Ascending aorta (tissue), 2 donors: ENCODE measurements around the gene NEK6. TPM values are rescaled to one million over a fixed set of nuclear protein-coding genes. Genes with fewer than 3 reads are reported as not detected.
A peak's percentile ranks its signal among the peaks of the same experiment; 100 is the strongest.

Experiments used
- DNase-seq, 2 donors: peaks; one replicate each; pipeline ENCODE4 v3.0.0-alpha.2; 2019; ENCODE audit warnings: low spot score in 2 of 2
- H3K27ac ChIP-seq, 2 donors: fragments of 200-600 bp; sonication (generic); one replicate each; pipeline ENCODE4 v1.5.1; 2016 to 2017; ENCODE audit warnings: mild to moderate bottlenecking in 1 of 2
- H3K27me3 ChIP-seq: fragments of 200-600 bp; sonication (generic); one replicate; pipeline ENCODE4 v1.5.1; 2017
- H3K36me3 ChIP-seq, 2 donors: fragments of 200-600 bp; sonication (generic); one replicate each; pipeline ENCODE4 v1.5.1; 2016
- H3K4me1 ChIP-seq, 2 donors: fragments of 200-600 bp; sonication (generic); one replicate each; pipeline ENCODE4 v1.5.1; 2016 to 2017; ENCODE audit warnings: mild to moderate bottlenecking in 1 of 2
- H3K4me3 ChIP-seq, 2 donors: fragments of 200-600 bp; sonication (generic); one replicate each; pipeline ENCODE4 v1.5.1; 2016 to 2017; ENCODE audit warnings: mild to moderate bottlenecking in 1 of 2
- H3K9me3 ChIP-seq, 2 donors: fragments of 200-600 bp; sonication (generic); one replicate each; pipeline ENCODE4 v1.5.1; 2016
- intact Hi-C: fragments of 100-400 bp; cut with DNase I; formaldehyde crosslinking; loops from one replicate; pipeline ENCODE4 v1.15.1; 2023
- total RNA-seq: library from RNA; depleted of rRNA; stranded (reverse); fragments of >200 nt; gene quantifications from one replicate; pipeline ENCODE4 v1.1.0, GENCODE V29; 2016
- TF ChIP-seq, protein P1 (sequence below), 3 experiments: fragments of 200-600 bp in 2 of 3; fragments of 450-650 bp in 1 of 3; sonication (generic) in 2 of 3; IDR thresholded peaks; one replicate each; pipeline ENCODE4 v1.5.1; 2016 to 2019; ENCODE audit warnings: antibody characterized with exemption in 3 of 3, mild to moderate bottlenecking in 1 of 3, moderate library complexity in 1 of 3

Gene NEK6
- total RNA-seq, 1 donor from 2014 or later, result 6.7 TPM

DNA sequence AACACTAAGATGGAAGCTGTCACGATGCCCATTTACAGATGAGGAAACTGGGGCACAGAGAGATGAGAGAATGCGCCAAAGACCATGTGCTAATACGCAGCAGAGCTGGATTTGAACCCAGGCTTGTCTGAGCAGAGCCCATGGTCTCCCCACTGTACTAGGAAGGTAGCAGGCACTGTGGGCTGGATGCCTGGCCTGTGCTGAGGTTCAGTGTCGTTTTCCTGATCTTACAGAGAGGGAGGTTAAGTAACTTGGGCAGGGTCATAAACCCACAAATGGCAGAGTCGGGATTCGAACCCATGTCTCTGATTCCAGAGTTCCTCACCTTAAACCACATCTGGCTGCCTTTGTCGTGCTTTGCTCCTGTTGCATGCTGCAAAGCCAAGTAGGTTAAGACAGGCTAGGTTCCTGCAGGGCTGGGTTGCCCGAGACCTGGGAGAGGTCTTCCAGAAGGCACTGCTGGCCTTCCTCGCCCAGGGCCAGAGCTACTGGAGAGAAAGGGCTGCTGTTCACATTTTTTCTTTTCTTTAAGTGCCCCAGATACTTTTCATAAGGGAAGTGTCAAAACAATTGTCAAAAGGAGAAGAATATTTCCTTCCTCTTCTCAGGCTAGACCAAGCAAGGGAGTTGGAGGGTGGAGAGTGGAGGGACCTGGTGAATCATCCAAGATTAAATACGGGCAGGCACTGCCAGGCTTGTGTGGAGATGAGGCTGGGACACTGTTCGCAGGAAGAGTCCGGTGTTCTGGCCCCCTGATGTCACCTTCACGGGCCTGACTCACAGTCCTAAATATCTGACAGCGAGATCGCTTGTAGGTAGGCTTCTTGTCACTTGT, 3.2 kb downstream of the NEK6 start:
- H3K27ac ChIP-seq, result peak overlapping the region; percentile 90 to 96
- H3K4me3 ChIP-seq, result peak overlapping the region; percentile 19 to 43
- no peak for DNase-seq

DNA sequence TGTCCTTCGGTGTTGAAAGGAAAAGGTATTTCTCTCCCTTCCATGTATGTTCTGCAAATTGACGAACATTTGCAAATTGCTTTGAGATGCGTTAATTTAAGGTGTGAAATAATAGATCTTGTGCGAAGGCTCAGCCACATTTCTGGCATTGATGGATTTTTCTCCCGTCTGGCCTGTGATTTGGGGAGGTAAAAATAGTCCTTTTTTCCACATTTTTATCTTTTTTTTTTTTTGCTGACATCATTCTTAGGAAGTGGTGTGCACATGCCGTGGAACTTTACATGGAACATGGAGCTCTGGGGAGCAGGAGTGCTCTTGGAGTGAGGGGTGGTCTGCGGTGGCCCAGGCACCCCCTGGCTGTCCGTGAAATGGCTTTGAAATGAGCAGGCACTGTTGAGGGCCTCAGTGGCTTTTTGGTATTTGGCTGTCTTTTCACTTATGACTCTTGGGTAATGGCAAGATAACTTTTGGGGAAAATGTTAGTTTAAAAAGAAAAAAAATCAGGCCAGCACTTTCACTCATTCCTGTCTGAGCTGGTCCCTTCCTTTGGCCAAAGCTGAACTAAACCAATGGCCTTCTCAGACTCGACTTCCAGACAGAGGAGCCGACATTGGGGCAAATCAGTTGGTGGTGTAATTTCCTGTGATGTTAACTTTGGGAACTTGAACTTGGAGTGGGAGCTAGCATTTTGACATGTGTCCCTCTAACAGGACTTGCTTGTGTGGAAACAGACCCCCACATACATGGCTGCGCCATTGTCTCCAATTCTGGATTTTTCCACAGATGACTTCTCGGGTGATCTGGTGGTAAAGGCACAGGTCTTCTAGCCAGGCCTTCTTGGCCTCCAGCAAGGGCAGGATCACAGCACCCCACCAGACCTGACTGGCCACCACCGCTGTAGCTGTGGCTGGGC, 4.2 kb downstream of the NEK6 start:
- H3K4me1 ChIP-seq, result peaks cover 33 to 63% of the 10 kb centered on the region in 2 donors
- peak overlapping the region; percentile 19 to 43 for H3K4me3 ChIP-seq
- peak overlapping the region; percentile 90 to 96 for H3K27ac ChIP-seq
- H3K9me3 ChIP-seq, result no peaks in the 10 kb centered on the region
- intact Hi-C loops, result loop anchor here (1.0 kb wide), 1 partner anchor 18 kb away; no protein-coding TSS in a partner anchor
- no peaks in the 10 kb centered on the region for H3K27me3 ChIP-seq
- TF ChIP-seq, protein P1, sequence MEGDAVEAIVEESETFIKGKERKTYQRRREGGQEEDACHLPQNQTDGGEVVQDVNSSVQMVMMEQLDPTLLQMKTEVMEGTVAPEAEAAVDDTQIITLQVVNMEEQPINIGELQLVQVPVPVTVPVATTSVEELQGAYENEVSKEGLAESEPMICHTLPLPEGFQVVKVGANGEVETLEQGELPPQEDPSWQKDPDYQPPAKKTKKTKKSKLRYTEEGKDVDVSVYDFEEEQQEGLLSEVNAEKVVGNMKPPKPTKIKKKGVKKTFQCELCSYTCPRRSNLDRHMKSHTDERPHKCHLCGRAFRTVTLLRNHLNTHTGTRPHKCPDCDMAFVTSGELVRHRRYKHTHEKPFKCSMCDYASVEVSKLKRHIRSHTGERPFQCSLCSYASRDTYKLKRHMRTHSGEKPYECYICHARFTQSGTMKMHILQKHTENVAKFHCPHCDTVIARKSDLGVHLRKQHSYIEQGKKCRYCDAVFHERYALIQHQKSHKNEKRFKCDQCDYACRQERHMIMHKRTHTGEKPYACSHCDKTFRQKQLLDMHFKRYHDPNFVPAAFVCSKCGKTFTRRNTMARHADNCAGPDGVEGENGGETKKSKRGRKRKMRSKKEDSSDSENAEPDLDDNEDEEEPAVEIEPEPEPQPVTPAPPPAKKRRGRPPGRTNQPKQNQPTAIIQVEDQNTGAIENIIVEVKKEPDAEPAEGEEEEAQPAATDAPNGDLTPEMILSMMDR (IDR thresholded peaks at IDR 0.05), result no peak
- no peak for DNase-seq
- no peaks in the 10 kb centered on the region for H3K36me3 ChIP-seq

More for the DNA sequence above, 3.2 kb downstream of the NEK6 start:
- TF ChIP-seq, protein P1 (IDR thresholded peaks at IDR 0.05), result no peak
- H3K36me3 ChIP-seq, result no peaks in the 10 kb centered on the region
- intact Hi-C loops, result loop anchor here (1.0 kb wide), 1 partner anchor 19 kb away; no protein-coding TSS in a partner anchor
- no peaks in the 10 kb centered on the region for H3K9me3 ChIP-seq
- H3K27me3 ChIP-seq, result no peaks in the 10 kb centered on the region
- H3K4me1 ChIP-seq, result peaks cover 33 to 55% of the 10 kb centered on the region in 2 donors

DNA sequence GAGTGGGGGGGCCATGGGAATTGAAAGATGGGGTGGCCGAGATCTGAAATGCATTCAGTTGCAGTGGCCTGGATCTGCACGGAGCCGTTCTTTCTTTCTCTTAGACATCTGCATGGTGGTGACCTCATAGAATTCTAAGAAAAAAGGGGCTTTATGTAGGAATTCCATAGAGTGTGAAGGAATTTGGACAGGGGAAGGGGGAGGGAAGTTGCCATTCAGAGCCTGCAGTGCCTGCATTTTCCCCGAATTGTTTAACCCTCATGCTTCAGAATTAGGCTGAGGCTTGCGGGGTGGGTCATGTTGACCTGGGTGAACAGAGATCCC, 4.9 kb downstream of the NEK6 start:
- H3K36me3 ChIP-seq, result no peaks in the 10 kb centered on the region
- peaks cover 34 to 62% of the 10 kb centered on the region in 2 donors for H3K4me1 ChIP-seq
- peak overlapping the region in 1 of 2 donors; percentile 43 for H3K4me3 ChIP-seq
- no peaks in the 10 kb centered on the region for H3K9me3 ChIP-seq
- peak overlapping the region; percentile 90 to 96 for H3K27ac ChIP-seq
- TF ChIP-seq, protein P1 (IDR thresholded peaks at IDR 0.05), result no peak
- no peaks in the 10 kb centered on the region for H3K27me3 ChIP-seq
- intact Hi-C loops, result no loop called here
- DNase-seq, result no peak

DNA sequence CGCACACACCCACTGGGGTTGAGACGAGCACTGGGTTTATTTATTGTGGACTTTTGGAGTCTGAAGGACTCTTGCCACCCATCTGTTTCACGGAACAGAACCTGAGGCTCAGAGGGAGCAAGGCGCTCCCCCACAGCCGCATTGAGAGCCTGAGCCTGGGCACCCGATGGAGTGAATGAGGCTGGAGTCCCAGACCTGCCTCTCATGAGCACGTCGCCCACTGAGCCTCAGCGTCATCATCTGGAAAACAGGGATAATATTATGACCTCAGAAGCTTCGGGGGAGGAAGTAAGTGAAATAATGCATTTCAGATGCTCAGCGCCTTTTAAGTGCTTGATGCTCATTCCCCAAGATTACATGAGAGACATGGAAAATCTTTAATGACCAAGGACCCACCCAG, 5.5 kb downstream of the NEK6 start:
- TF ChIP-seq, protein P1 (IDR thresholded peaks at IDR 0.05), result no peak
- DNase-seq, result no peak
- Histone ChIP-seq H3K4me1 (peaks cover 37 to 65% of the 10 kb centered on the region in 2 donors), H3K27me3 (no peaks in the 10 kb centered on the region), H3K4me3 (peak overlapping the region in 1 of 2 donors; percentile 17), H3K27ac (peak overlapping the region; percentile 90 to 96), H3K36me3 (no peaks in the 10 kb centered on the region), H3K9me3 (no peaks in the 10 kb centered on the region)
- intact Hi-C loops, result no loop called here

DNA sequence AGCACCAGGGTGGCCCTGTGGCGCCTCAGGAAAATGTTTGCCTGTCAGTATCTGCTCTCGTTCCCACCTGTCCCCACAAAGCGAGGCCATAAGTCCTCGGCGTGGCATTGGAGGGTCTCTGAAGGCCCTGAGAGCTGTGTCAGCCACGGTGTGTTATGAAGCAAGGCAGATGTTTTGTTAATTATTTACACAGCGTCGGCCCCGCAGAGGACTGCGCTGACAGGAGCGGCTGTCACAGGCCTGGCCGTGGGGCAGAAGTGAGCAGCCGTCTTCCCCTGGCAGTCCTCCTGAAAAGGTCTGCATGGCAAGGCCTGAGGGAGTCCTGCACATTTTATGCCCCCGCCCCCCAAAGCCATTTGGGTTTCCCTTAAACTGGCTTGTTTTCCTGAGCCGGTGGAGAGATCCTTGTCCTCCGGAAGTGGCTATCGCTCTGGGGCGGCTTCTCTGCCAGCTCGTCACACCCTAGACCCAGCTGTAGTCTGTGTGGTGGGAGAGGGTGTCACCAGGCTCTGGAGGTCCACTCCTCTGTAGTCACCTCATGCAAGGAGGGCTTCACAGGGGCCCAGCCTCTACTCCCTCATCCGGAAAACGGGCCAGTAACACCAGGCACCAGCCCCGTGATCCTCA, 6.2 kb downstream of the NEK6 start:
- intact Hi-C loops, result no loop called here
- no peaks in the 10 kb centered on the region for H3K9me3 ChIP-seq
- peaks cover 37 to 65% of the 10 kb centered on the region in 2 donors for H3K4me1 ChIP-seq
- H3K4me3 ChIP-seq, result peak overlapping the region in 1 of 2 donors; percentile 17
- no peaks in the 10 kb centered on the region for H3K36me3 ChIP-seq
- DNase-seq, result no peak
- no peaks in the 10 kb centered on the region for H3K27me3 ChIP-seq
- TF ChIP-seq, protein P1 (IDR thresholded peaks at IDR 0.05), result no peak
- peak overlapping the region; percentile 90 to 96 for H3K27ac ChIP-seq
